ENCODE measurements around the gene ZNF805.

DNA sequence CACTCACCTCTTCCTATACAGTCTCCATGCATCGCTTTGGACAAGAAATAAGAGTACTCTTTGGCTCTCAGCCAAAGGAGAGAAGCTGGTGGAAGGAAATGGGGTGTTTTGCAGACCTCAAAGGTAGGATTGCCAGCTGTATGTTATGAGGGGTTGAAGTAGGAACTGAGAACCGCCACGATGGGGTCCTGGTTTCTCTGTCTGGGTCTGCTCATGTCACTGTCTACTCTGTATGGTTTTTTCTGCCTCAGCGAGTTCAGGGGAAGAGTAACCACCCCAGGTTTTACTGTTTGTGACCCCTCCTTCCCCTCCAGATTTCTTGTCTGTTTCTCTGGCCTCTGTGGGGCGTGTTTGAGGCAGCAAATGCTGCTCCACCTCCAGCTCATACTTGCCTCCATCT lies 4.1 kb downstream of the ZNF805 start:
- TF ChIP-seq, protein P1, sequence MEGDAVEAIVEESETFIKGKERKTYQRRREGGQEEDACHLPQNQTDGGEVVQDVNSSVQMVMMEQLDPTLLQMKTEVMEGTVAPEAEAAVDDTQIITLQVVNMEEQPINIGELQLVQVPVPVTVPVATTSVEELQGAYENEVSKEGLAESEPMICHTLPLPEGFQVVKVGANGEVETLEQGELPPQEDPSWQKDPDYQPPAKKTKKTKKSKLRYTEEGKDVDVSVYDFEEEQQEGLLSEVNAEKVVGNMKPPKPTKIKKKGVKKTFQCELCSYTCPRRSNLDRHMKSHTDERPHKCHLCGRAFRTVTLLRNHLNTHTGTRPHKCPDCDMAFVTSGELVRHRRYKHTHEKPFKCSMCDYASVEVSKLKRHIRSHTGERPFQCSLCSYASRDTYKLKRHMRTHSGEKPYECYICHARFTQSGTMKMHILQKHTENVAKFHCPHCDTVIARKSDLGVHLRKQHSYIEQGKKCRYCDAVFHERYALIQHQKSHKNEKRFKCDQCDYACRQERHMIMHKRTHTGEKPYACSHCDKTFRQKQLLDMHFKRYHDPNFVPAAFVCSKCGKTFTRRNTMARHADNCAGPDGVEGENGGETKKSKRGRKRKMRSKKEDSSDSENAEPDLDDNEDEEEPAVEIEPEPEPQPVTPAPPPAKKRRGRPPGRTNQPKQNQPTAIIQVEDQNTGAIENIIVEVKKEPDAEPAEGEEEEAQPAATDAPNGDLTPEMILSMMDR (IDR thresholded peaks at IDR 0.05) = no peak
- TF ChIP-seq POLR2A (IDR thresholded peaks at IDR 0.05) = no peak
